Measurements from ENCODE around the gene RBM38.

RBM38 gene

GRCh38 chr20:57374931-57375651 lies 16.1 kb upstream of the RBM38 start:
- DNase-seq (ENCODE audit: low read depth), result no peak

GRCh38 chr20:57375652-57376230 lies 15.5 kb upstream of the RBM38 start:
- DNase-seq (ENCODE audit: low read depth), result no peak

- DNase-seq (ENCODE audit: low read depth), result no peak
Measured at GRCh38 chr20:57377350-57377749, 13.8 kb upstream of the RBM38 start.

GRCh38 chr20:57378107-57378506 lies 13.1 kb upstream of the RBM38 start:
- no peak for DNase-seq (ENCODE audit: low read depth)

- DNase-seq (ENCODE audit: low read depth), result no peak
Measured at GRCh38 chr20:57378646-57379262, 12.4 kb upstream of the RBM38 start.

GRCh38 chr20:57379263-57379647 lies 11.9 kb upstream of the RBM38 start:
- DNase-seq (ENCODE audit: low read depth), result no peak

- DNase-seq (ENCODE audit: low read depth), result no peak
Measured at GRCh38 chr20:57380081-57380750, 11.0 kb upstream of the RBM38 start.

- DNase-seq (ENCODE audit: low read depth), result peak; percentile 87
Measured at GRCh38 chr20:57381596-57382503, 9.3 kb upstream of the RBM38 start.

GRCh38 chr20:57382516-57382915 lies 8.7 kb upstream of the RBM38 start:
- no peak for DNase-seq (ENCODE audit: low read depth)

- DNase-seq (ENCODE audit: low read depth), result no peak
Measured at GRCh38 chr20:57383447-57384347, 7.5 kb upstream of the RBM38 start.

- no peak for DNase-seq (ENCODE audit: low read depth)
Measured at GRCh38 chr20:57384486-57384885, 6.7 kb upstream of the RBM38 start.

- no peak for DNase-seq (ENCODE audit: low read depth)
Measured at GRCh38 chr20:57384953-57385761, 6.0 kb upstream of the RBM38 start.

GRCh38 chr20:57385940-57386339 lies 5.3 kb upstream of the RBM38 start:
- DNase-seq (ENCODE audit: low read depth), result no peak

- no peak for DNase-seq (ENCODE audit: low read depth)
Measured at GRCh38 chr20:57386762-57387161, 4.4 kb upstream of the RBM38 start.

GRCh38 chr20:57387463-57387862 lies 3.7 kb upstream of the RBM38 start:
- DNase-seq (ENCODE audit: low read depth), result no peak

- DNase-seq (ENCODE audit: low read depth), result no peak
Measured at GRCh38 chr20:57387945-57388371, 3.2 kb upstream of the RBM38 start.

GRCh38 chr20:57388953-57389694 lies 2.1 kb upstream of the RBM38 start:
- DNase-seq (ENCODE audit: low read depth), result no peak

GRCh38 chr20:57389695-57390603 lies 1.2 kb upstream of the RBM38 start:
- DNase-seq (ENCODE audit: low read depth), result no peak
